Measurements from ENCODE around the gene BHLHA15.

The BHLHA15 gene

GRCh38 chr7:98187138-98187502 is 24.1 kb upstream of the BHLHA15 start:
- Histone ChIP-seq H3K27me3 (ENCODE audit: insufficient read depth, poor library complexity, severe bottlenecking) (no peaks in the 10 kb centered on the region), H3K27ac (replicated peaks) (no peak overlapping the region), H3K4me3 (replicated peaks; ENCODE audit: insufficient read depth, low read length) (no peak overlapping the region)
- TF ChIP-seq POLR2AphosphoS5 (IDR thresholded peaks at IDR 0.05; ENCODE audit: low read depth) (no peak), GABPA (IDR thresholded peaks at IDR 0.05; ENCODE audit: low read depth) (no peak)
- DNase-seq (ENCODE audit: low read depth in 1 of 2, low spot score in 1 of 2), result no peak

- TF ChIP-seq CTCF (IDR thresholded peaks at IDR 0.05; ENCODE audit: insufficient read depth, low read length) (no peak), REST (IDR thresholded peaks at IDR 0.05; ENCODE audit: insufficient replicate concordance, low read depth) (no peak), SPI1 (IDR thresholded peaks at IDR 0.05; ENCODE audit: borderline replicate concordance, low read depth) (no peak), POLR2AphosphoS5 (IDR thresholded peaks at IDR 0.05; ENCODE audit: low read depth) (no peak), GABPA (IDR thresholded peaks at IDR 0.05; ENCODE audit: low read depth) (no peak)
- no peak for DNase-seq (ENCODE audit: low read depth in 1 of 2, low spot score in 1 of 2)
- Histone ChIP-seq H3K27ac (replicated peaks) (no peak overlapping the region), H3K27me3 (ENCODE audit: insufficient read depth, poor library complexity, severe bottlenecking) (no peaks in the 10 kb centered on the region), H3K4me3 (replicated peaks; ENCODE audit: insufficient read depth, low read length) (no peak overlapping the region)
These were observed 21.7 kb upstream of the BHLHA15 start for GRCh38 chr7:98189559-98189958.

GRCh38 chr7:98191668-98192431 is 19.4 kb upstream of the BHLHA15 start:
- Histone ChIP-seq H3K27ac (replicated peaks) (no peak overlapping the region), H3K27me3 (ENCODE audit: insufficient read depth, poor library complexity, severe bottlenecking) (no peaks in the 10 kb centered on the region), H3K4me3 (replicated peaks; ENCODE audit: insufficient read depth, low read length) (no peak overlapping the region)
- DNase-seq (ENCODE audit: low read depth in 1 of 2, low spot score in 1 of 2), result no peak
- TF ChIP-seq REST (IDR thresholded peaks at IDR 0.05; ENCODE audit: insufficient replicate concordance, low read depth) (no peak), POLR2AphosphoS5 (IDR thresholded peaks at IDR 0.05; ENCODE audit: low read depth) (no peak), GABPA (IDR thresholded peaks at IDR 0.05; ENCODE audit: low read depth) (no peak), CTCF (IDR thresholded peaks at IDR 0.05; ENCODE audit: insufficient read depth, low read length) (no peak), SPI1 (IDR thresholded peaks at IDR 0.05; ENCODE audit: borderline replicate concordance, low read depth) (no peak)

GRCh38 chr7:98192781-98193457 is 18.3 kb upstream of the BHLHA15 start:
- Histone ChIP-seq H3K4me3 (replicated peaks; ENCODE audit: insufficient read depth, low read length) (no peak overlapping the region), H3K27me3 (ENCODE audit: insufficient read depth, poor library complexity, severe bottlenecking) (no peaks in the 10 kb centered on the region), H3K27ac (replicated peaks) (no peak overlapping the region)
- TF ChIP-seq REST (IDR thresholded peaks at IDR 0.05; ENCODE audit: insufficient replicate concordance, low read depth) (no peak), SPI1 (IDR thresholded peaks at IDR 0.05; ENCODE audit: borderline replicate concordance, low read depth) (no peak), CTCF (IDR thresholded peaks at IDR 0.05; ENCODE audit: insufficient read depth, low read length) (no peak), GABPA (IDR thresholded peaks at IDR 0.05; ENCODE audit: low read depth) (no peak), POLR2AphosphoS5 (IDR thresholded peaks at IDR 0.05; ENCODE audit: low read depth) (no peak)
- DNase-seq (ENCODE audit: low read depth in 1 of 2, low spot score in 1 of 2), result no peak

All from HL-60 (cell line).